CD14-positive monocyte (primary cell): Measurements from ENCODE around the gene CMTR1. TPM values are rescaled to one million over a fixed set of nuclear protein-coding genes. Genes with fewer than 3 reads are reported as not detected.

Source experiments
- DNase-seq, 3 donors: peaks; one replicate each; pipeline ENCODE4 v3.0.0-alpha.2; 2011 to 2022
- H2AFZ ChIP-seq: 2 replicates; pipeline ENCODE4 v1.6.0; 2012; ENCODE audit warnings: mild to moderate bottlenecking, low read depth, low read length, inconsistent platforms; ENCODE audit not compliant: insufficient read depth, poor library complexity, severe bottlenecking
- H3K27ac ChIP-seq, 2 donors: 1 replicate in 1 of 2; 2 replicates in 1 of 2; pipeline ENCODE4 v1.5.1; 2012 to 2013; ENCODE audit warnings: low read length in 2 of 2, control low read depth in 1 of 2, inconsistent platforms in 1 of 2, low read depth in 1 of 2, mild to moderate bottlenecking in 1 of 2
- H3K27me3 ChIP-seq, 2 donors: one replicate each; pipeline versions ENCODE4 v1.6.0 to v1.6.1; 2011 to 2013; ENCODE audit warnings: low read length in 2 of 2; ENCODE audit not compliant: control insufficient read depth in 2 of 2, insufficient read depth in 2 of 2
- H3K36me3 ChIP-seq, 2 donors: replicated peaks in 1 of 2; 1 replicate in 1 of 2; 2 replicates in 1 of 2; pipeline versions ENCODE4 v1.5.1 to v1.6.1; 2012 to 2013; ENCODE audit warnings: low read length in 2 of 2, control low read depth in 1 of 2, inconsistent platforms in 1 of 2, mild to moderate bottlenecking in 1 of 2; ENCODE audit not compliant: insufficient read depth in 2 of 2, control insufficient read depth in 1 of 2
- H3K4me1 ChIP-seq, 2 donors: 1 replicate in 1 of 2; 2 replicates in 1 of 2; pipeline versions ENCODE4 v1.5.1 to v1.6.1; 2012 to 2013; ENCODE audit warnings: low read length in 2 of 2, control low read depth in 1 of 2, inconsistent platforms in 1 of 2, mild to moderate bottlenecking in 1 of 2, moderate library complexity in 1 of 2; ENCODE audit not compliant: insufficient read depth in 2 of 2, control insufficient read depth in 1 of 2
- H3K4me2 ChIP-seq: replicated peaks from 2 replicates; pipeline ENCODE3; 2012; ENCODE audit warnings: low read length, moderate library complexity, mild to moderate bottlenecking; ENCODE audit not compliant: poor library complexity, severe bottlenecking; ENCODE audit errors: extremely low read depth
- H3K4me3 ChIP-seq, 3 experiments: fragments of 200-600 bp in 1 of 3; sonication (generic) in 1 of 3; replicated peaks in 1 of 3; 1 replicate in 2 of 3; 2 replicates in 1 of 3; pipeline ENCODE4 v1.5.1; 2011 to 2013; ENCODE audit warnings: low read length in 3 of 3, mild to moderate bottlenecking in 3 of 3, control low read depth in 2 of 3, low read depth in 2 of 3, inconsistent platforms in 1 of 3, moderate library complexity in 1 of 3
- H3K79me2 ChIP-seq: 2 replicates; pipeline ENCODE4 v1.6.0; 2012; ENCODE audit warnings: mild to moderate bottlenecking, control low read depth, inconsistent platforms, low read length, moderate library complexity; ENCODE audit not compliant: insufficient read depth
- H3K9ac ChIP-seq: 2 replicates; pipeline ENCODE4 v1.6.0; 2017; ENCODE audit warnings: low read length, mild to moderate bottlenecking; ENCODE audit not compliant: insufficient read depth, poor library complexity, severe bottlenecking
- H3K9me3 ChIP-seq, 2 donors: replicated peaks in 1 of 2; 1 replicate in 1 of 2; 2 replicates in 1 of 2; pipeline versions ENCODE4 v1.5.1 to v1.6.1; 2012 to 2013; ENCODE audit warnings: low read length in 2 of 2, control low read depth in 1 of 2; ENCODE audit not compliant: control insufficient read depth in 1 of 2, insufficient read depth in 1 of 2
- H4K20me1 ChIP-seq: 2 replicates; pipeline ENCODE4 v1.6.0; 2012; ENCODE audit warnings: mild to moderate bottlenecking, low read length, control low read depth, moderate library complexity; ENCODE audit not compliant: insufficient read depth
- H3K27ac Mint-ChIP-seq, 7 donors: one replicate each; pipeline ENCODE4 v1.8.0; 2020; ENCODE audit warnings: mild to moderate bottlenecking in 7 of 7, mixed read lengths in 7 of 7, moderate library complexity in 6 of 7, inconsistent platforms in 2 of 7
- H3K27me3 Mint-ChIP-seq, 3 donors: one replicate each; pipeline ENCODE4 v1.8.0; 2021 to 2022; ENCODE audit warnings: low read depth in 3 of 3, mild to moderate bottlenecking in 3 of 3, mixed read lengths in 3 of 3, moderate library complexity in 3 of 3, inconsistent platforms in 1 of 3
- H3K36me3 Mint-ChIP-seq, 2 donors: one replicate each; pipeline ENCODE4 v1.8.0; 2020; ENCODE audit warnings: mixed read lengths in 2 of 2, inconsistent platforms in 1 of 2, mild to moderate bottlenecking in 1 of 2
- H3K4me1 Mint-ChIP-seq: one replicate; pipeline ENCODE4 v1.8.0; 2020; ENCODE audit warnings: mild to moderate bottlenecking, mixed read lengths
- H3K4me3 Mint-ChIP-seq, 2 donors: one replicate each; pipeline ENCODE4 v1.8.0; 2020; ENCODE audit warnings: mild to moderate bottlenecking in 2 of 2, mixed read lengths in 2 of 2, moderate library complexity in 1 of 2
- H3K9me3 Mint-ChIP-seq, 7 donors: one replicate each; pipeline ENCODE4 v1.8.0; 2020 to 2022; ENCODE audit warnings: mixed read lengths in 7 of 7, mild to moderate bottlenecking in 6 of 7, moderate library complexity in 6 of 7, inconsistent platforms in 2 of 7
- CTCF ChIP-seq: fragments of 200-600 bp; IDR thresholded peaks from one replicate; pipeline ENCODE4 v1.8.0; 2022; ENCODE audit warnings: antibody characterized with exemption, mild to moderate bottlenecking
- WGBS: methylation state at CpG from one replicate; pipeline ENCODE4 v1.1.5; 2013; ENCODE audit warnings: missing lambda C conversion rate; ENCODE audit not compliant: insufficient coverage; 5-methylcytosine and 5-hydroxymethylcytosine counted together
- intact Hi-C, 2 donors: fragments of 100-400 bp; cut with micrococcal nuclease; formaldehyde crosslinking; loops; one replicate each; pipeline versions ENCODE4 v1.15.0 to v1.15.1; 2023
- polyA plus RNA-seq, 3 donors: library from polyadenylated mRNA; depleted of rRNA in 1 of 3; unstranded in 2 of 3; stranded (reverse) in 1 of 3; fragments of 300-500 nt in 2 of 3; fragments of >200 nt in 1 of 3; fragmentation: Illumina TruSeq in 2 of 3; gene quantifications; 1 replicate in 2 of 3; 2 replicates in 1 of 3; pipeline ENCODE4 v1.2.3, GENCODE V29; 2012 to 2021

CMTR1 gene
- polyA plus RNA-seq, 3 donors: 12.0 to 32.3 (median 15.3) TPM

GRCh38 chr6:37393381-37393929 is 39.6 kb upstream of the CMTR1 start:
- peaks cover 33 to 58% of the 10 kb centered on the region in 2 donors for H3K36me3 ChIP-seq

GRCh38 chr6:37396571-37397180 is 36.3 kb upstream of the CMTR1 start:
- H3K4me3 ChIP-seq: no peak overlapping the region
- H3K36me3 ChIP-seq: peaks cover 6 to 26% of the 10 kb centered on the region in 2 donors
- H3K27ac Mint-ChIP-seq: no peak overlapping the region
- peaks cover 0 to 10% (median 3%) of the 10 kb centered on the region in 7 donors for H3K9me3 Mint-ChIP-seq
- H3K27me3 ChIP-seq: no peaks in the 10 kb centered on the region
- TF ChIP-seq CTCF: no peak
- no peaks in the 10 kb centered on the region for H3K9me3 ChIP-seq
- H3K27me3 Mint-ChIP-seq: peaks cover 6 to 11% (median 6%) of the 10 kb centered on the region in 3 donors
- H3K36me3 Mint-ChIP-seq: peaks cover 12 to 18% of the 10 kb centered on the region in 2 donors
- H3K4me3 Mint-ChIP-seq: no peak overlapping the region
- no peak overlapping the region for H3K4me2 ChIP-seq
- no peak overlapping the region for H2AFZ ChIP-seq
- 100% methylated on average over 2 of the region's 4 CpGs for WGBS
- intact Hi-C loops: no loop called here
- peaks cover 9% of the 10 kb centered on the region for H3K4me1 Mint-ChIP-seq
- H3K79me2 ChIP-seq: no peaks in the 10 kb centered on the region
- H3K9ac ChIP-seq: no peak overlapping the region
- H3K4me1 ChIP-seq: peaks cover 8% of the 10 kb centered on the region in 2 donors
- H3K27ac ChIP-seq: no peak overlapping the region
- H4K20me1 ChIP-seq: no peaks in the 10 kb centered on the region
- DNase-seq: no peak

More at GRCh38 chr6:37393381-37393929, 39.6 kb upstream of the CMTR1 start:
- Mint-ChIP-seq H3K9me3 (peaks cover 0 to 10% (median 3%) of the 10 kb centered on the region in 7 donors), H3K4me1 (peaks cover 9% of the 10 kb centered on the region), H3K27ac (no peak overlapping the region), H3K27me3 (peaks cover 0 to 5% (median 3%) of the 10 kb centered on the region in 3 donors), H3K36me3 (peaks cover 12 to 18% of the 10 kb centered on the region in 2 donors), H3K4me3 (no peak overlapping the region)
- Histone ChIP-seq H3K4me1 (peaks cover 8% of the 10 kb centered on the region in 2 donors), H3K9ac (no peak overlapping the region), H2AFZ (no peak overlapping the region), H4K20me1 (no peaks in the 10 kb centered on the region), H3K4me2 (no peak overlapping the region), H3K4me3 (no peak overlapping the region), H3K27me3 (no peaks in the 10 kb centered on the region), H3K27ac (no peak overlapping the region), H3K9me3 (no peaks in the 10 kb centered on the region), H3K79me2 (no peaks in the 10 kb centered on the region)
- no CpG with 5 or more reads among the region's 1 CpG for WGBS
- TF ChIP-seq CTCF: no peak
- intact Hi-C loops: no loop called here
- DNase-seq: no peak
